Adrenal gland (tissue), 12 donors: Measurements from ENCODE around the gene TRIM63. TPM values are rescaled to one million over a fixed set of nuclear protein-coding genes. Genes with fewer than 3 reads are reported as not detected.

Source experiments
- DNase-seq, 7 donors: peaks; one replicate each; pipeline ENCODE4 v3.0.0-alpha.2; 2019 to 2020
- H3K27ac ChIP-seq, 5 donors: fragments of 200-600 bp; sonication (generic) in 4 of 5; 1 replicate in 3 of 5; 2 replicates in 2 of 5; pipeline versions ENCODE4 v1.5.1 to v1.8.0; 2016 to 2020; ENCODE audit warnings: mild to moderate bottlenecking in 1 of 5
- H3K27me3 ChIP-seq: fragments of 200-600 bp; 2 replicates; pipeline ENCODE4 v1.8.0; 2021
- H3K36me3 ChIP-seq, 2 donors: fragments of 200-600 bp; replicated peaks in 1 of 2; 1 replicate in 1 of 2; 2 replicates in 1 of 2; pipeline versions ENCODE4 v1.5.1 to v1.8.0; 2018 to 2022
- H3K4me1 ChIP-seq, 2 donors: fragments of 200-600 bp; replicated peaks in 1 of 2; 1 replicate in 1 of 2; 2 replicates in 1 of 2; pipeline versions ENCODE4 v1.5.1 to v1.8.0; 2018 to 2021
- H3K4me3 ChIP-seq, 4 donors: fragments of 200-600 bp; sonication (generic) in 3 of 4; one replicate each; pipeline ENCODE4 v1.5.1; 2016 to 2018
- H3K9me3 ChIP-seq, 3 donors: fragments of 200-600 bp; sonication (generic) in 1 of 3; replicated peaks in 1 of 3; 1 replicate in 2 of 3; 2 replicates in 1 of 3; pipeline versions ENCODE4 v1.5.1 to v1.8.0; 2016 to 2021
- POLR2A ChIP-seq, 2 donors: fragments of 450-650 bp; IDR thresholded peaks; one replicate each; pipeline ENCODE4 v1.6.1; 2017; ENCODE audit warnings: antibody characterized with exemption in 2 of 2, mild to moderate bottlenecking in 2 of 2, moderate library complexity in 1 of 2
- WGBS, 4 donors: extraction: QIAGEN DNeasy Blood & Tissue Kit in 2 of 4; methylation state at CpG; one replicate each; pipeline versions ENCODE4 v1.1.5 to v1.1.7; 2013 to 2017; 5-methylcytosine and 5-hydroxymethylcytosine counted together
- intact Hi-C, 2 donors: fragments of 100-400 bp; cut with DNase I; formaldehyde crosslinking; loops; one replicate each; pipeline versions ENCODE4 v1.14.1 to v1.15.0; 2022 to 2023
- polyA plus RNA-seq, 3 donors: library from polyadenylated mRNA; stranded (reverse); fragments of 200-250 nt in 2 of 3; fragments of 350-450 nt in 1 of 3; fragmentation: Illumina TruSeq in 1 of 3; extraction: RNeasy Lipid Tissue Mini Kit (QIAGEN cat#74804) in 1 of 3; gene quantifications; one replicate each; pipeline ENCODE4 v1.2.3, GENCODE V29; 2013 to 2014
- total RNA-seq, 9 donors: library from RNA; depleted of rRNA in 4 of 9; stranded (reverse); fragments of >200 nt in 4 of 9; fragments of 120-200 nt in 1 of 9; fragmentation: NEBNext Ultra II Directional in 1 of 9; extraction: Animal tissue kit (Norgen Biotek cat#: 25700) in 1 of 9; gene quantifications; one replicate each; pipeline versions ENCODE4 v1.1.0 to v1.2.4, GENCODE V29; 2013 to 2023
- TF ChIP-seq, protein P1 (sequence below), 6 experiments: fragments of 450-650 bp in 4 of 6; fragments of 200-600 bp in 2 of 6; sonication (generic) in 1 of 6; IDR thresholded peaks; 1 replicate in 5 of 6; 2 replicates in 1 of 6; pipeline versions ENCODE4 v1.5.1 to v1.8.0; 2016 to 2021; ENCODE audit warnings: antibody characterized with exemption in 6 of 6, mild to moderate bottlenecking in 2 of 6, moderate library complexity in 1 of 6
- donor health status: healthy with polysubstance abuse.
- donor health status: Bipolar disorder and iron deficiency.
- donor health status: DM: yes; HTN: yes; CAD: no.
- donor health status: DM: no; HTN: no; CAD: no.
- donor health status: DM: no; HTN: no; CAD: no.
- donor health status: DM: yes; HTN: yes; CAD: no.

Gene TRIM63
- total and polyA plus RNA-seq, 12 donors = 0.06 to 4.6 (median 0.18) TPM; not detected in 7

- TF ChIP-seq POLR2A (IDR thresholded peaks at IDR 0.05) = no peak
- TF ChIP-seq, protein P1, sequence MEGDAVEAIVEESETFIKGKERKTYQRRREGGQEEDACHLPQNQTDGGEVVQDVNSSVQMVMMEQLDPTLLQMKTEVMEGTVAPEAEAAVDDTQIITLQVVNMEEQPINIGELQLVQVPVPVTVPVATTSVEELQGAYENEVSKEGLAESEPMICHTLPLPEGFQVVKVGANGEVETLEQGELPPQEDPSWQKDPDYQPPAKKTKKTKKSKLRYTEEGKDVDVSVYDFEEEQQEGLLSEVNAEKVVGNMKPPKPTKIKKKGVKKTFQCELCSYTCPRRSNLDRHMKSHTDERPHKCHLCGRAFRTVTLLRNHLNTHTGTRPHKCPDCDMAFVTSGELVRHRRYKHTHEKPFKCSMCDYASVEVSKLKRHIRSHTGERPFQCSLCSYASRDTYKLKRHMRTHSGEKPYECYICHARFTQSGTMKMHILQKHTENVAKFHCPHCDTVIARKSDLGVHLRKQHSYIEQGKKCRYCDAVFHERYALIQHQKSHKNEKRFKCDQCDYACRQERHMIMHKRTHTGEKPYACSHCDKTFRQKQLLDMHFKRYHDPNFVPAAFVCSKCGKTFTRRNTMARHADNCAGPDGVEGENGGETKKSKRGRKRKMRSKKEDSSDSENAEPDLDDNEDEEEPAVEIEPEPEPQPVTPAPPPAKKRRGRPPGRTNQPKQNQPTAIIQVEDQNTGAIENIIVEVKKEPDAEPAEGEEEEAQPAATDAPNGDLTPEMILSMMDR (IDR thresholded peaks at IDR 0.05) = no peak
- no peak overlapping the region for H3K27ac ChIP-seq
- no peak overlapping the region for H3K4me3 ChIP-seq
- H3K9me3 ChIP-seq = no peaks in the 10 kb centered on the region
- peaks cover 6 to 16% of the 10 kb centered on the region in 2 donors for H3K4me1 ChIP-seq
- no peaks in the 10 kb centered on the region for H3K36me3 ChIP-seq
- intact Hi-C loops = loop anchor here in 1 of 2 donors (5.0 kb wide), 1 partner anchor 111 kb away; no protein-coding TSS in a partner anchor
- peaks cover 19% of the 10 kb centered on the region for H3K27me3 ChIP-seq
- WGBS, 4 donors = 84 to 98% (median 91%) methylated on average over 5 to 7 of the region's 7 CpGs
- peak in 1 of 7 donors; percentile 43 for DNase-seq
Measured at GRCh38 chr1:26041401-26041800, 26.0 kb downstream of the TRIM63 start.

DNA sequence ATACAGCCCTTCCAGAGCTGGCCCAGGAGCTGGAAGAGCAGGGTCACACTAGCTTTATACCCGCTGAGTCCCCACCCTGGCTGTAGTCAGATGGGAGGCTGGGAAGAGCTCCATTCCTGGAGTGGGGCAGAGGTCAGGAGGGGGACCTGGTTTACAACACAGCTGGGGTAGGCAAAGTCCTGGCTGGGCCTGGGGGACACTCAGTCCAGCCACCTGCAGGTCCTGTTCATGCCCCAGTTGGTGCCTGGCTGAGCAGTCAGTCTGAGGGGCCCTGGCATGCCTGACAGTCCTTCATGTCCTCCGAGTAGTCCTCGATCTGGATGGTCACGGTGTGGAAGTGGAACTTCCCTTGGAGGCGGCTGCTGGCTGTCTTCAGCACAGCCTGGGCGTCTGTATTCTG lies 28.5 kb downstream of the TRIM63 start:
- Histone ChIP-seq H3K4me1 (peaks cover 14 to 17% of the 10 kb centered on the region in 2 donors), H3K4me3 (no peak overlapping the region), H3K27me3 (no peaks in the 10 kb centered on the region), H3K36me3 (no peaks in the 10 kb centered on the region), H3K9me3 (no peaks in the 10 kb centered on the region), H3K27ac (no peak overlapping the region)
- 81 to 95% (median 88%) methylated on average over 4 to 6 of the region's 6 CpGs for WGBS, 4 donors
- no peak for DNase-seq
- intact Hi-C loops = loop anchor here in 1 of 2 donors (10.0 kb wide), 1 partner anchor 126 kb away; the partner anchor contains the start of genes C1orf232 and ZNF593
- TF ChIP-seq, protein P1 (IDR thresholded peaks at IDR 0.05) = no peak
- TF ChIP-seq POLR2A (IDR thresholded peaks at IDR 0.05) = no peak

- intact Hi-C loops = loop anchor here in 1 of 2 donors (10.0 kb wide), 1 partner anchor 126 kb away; the partner anchor contains the start of genes C1orf232 and ZNF593
- Histone ChIP-seq H3K4me3 (no peak overlapping the region), H3K9me3 (no peaks in the 10 kb centered on the region), H3K4me1 (peaks cover 14 to 17% of the 10 kb centered on the region in 2 donors), H3K27ac (no peak overlapping the region), H3K27me3 (no peaks in the 10 kb centered on the region), H3K36me3 (no peaks in the 10 kb centered on the region)
- 82 to 91% (median 87%) methylated on average over 6 of the region's 6 CpGs; no CpG with 5 or more reads in 1 of the 4 donors for WGBS, 4 donors
- no peak for TF ChIP-seq POLR2A (IDR thresholded peaks at IDR 0.05)
- TF ChIP-seq, protein P1 (IDR thresholded peaks at IDR 0.05) = no peak
- DNase-seq = no peak
Measured at GRCh38 chr1:26038477-26038876, 29.0 kb downstream of the TRIM63 start.

- WGBS, 4 donors = 63 to 78% (median 68%) methylated on average over 6 of the region's 6 CpGs
- intact Hi-C loops = loop anchor here in 1 of 2 donors (10.0 kb wide), 1 partner anchor 127 kb away; the partner anchor contains the start of genes C1orf232 and ZNF593
- Histone ChIP-seq H3K27me3 (no peaks in the 10 kb centered on the region), H3K4me3 (no peak overlapping the region), H3K4me1 (peaks cover 14 to 17% of the 10 kb centered on the region in 2 donors), H3K9me3 (no peaks in the 10 kb centered on the region), H3K36me3 (no peaks in the 10 kb centered on the region), H3K27ac (no peak overlapping the region)
- no peak for DNase-seq
- no peak for TF ChIP-seq POLR2A (IDR thresholded peaks at IDR 0.05)
- TF ChIP-seq, protein P1 (IDR thresholded peaks at IDR 0.05) = no peak
Measured at GRCh38 chr1:26037904-26038303, 29.5 kb downstream of the TRIM63 start.
